Activated CD4-positive, alpha-beta memory T cell treated with anti-CD3 and anti-CD28 coated beads for 36 hours (primary cell): ENCODE results near the gene APOLD1. TPM values are rescaled to one million over a fixed set of nuclear protein-coding genes. Genes with fewer than 3 reads are reported as not detected.
"Not testable (repeated sequence)": the region's sequence is repeated elsewhere in the genome, so short reads cannot be mapped to it uniquely, and the experiment has no call there.

ENCODE experiments used
- CTCF ChIA-PET: fragments of 350-600 bp; sonication (Branson Sonifier 250); formaldehyde crosslinking; loops from one replicate; lab custom pipeline; 2021; ENCODE audit warnings: antibody characterized with exemption, inconsistent platforms; lab: Charles Lee
- POLR2A ChIA-PET: fragments of 350-600 bp; sonication (Branson Sonifier 250); formaldehyde crosslinking; loops from one replicate; lab custom pipeline; 2021; ENCODE audit warnings: antibody characterized with exemption; lab: Charles Lee
- DNase-seq: peaks from one replicate; pipeline ENCODE4 v3.0.0-alpha.2; 2020
- H3K27ac Mint-ChIP-seq: one replicate; pipeline ENCODE4 v1.8.0; 2021; ENCODE audit warnings: mixed read lengths
- H3K27me3 Mint-ChIP-seq: one replicate; pipeline ENCODE4 v1.8.0; 2021; ENCODE audit warnings: mixed read lengths
- H3K36me3 Mint-ChIP-seq: one replicate; pipeline ENCODE4 v1.8.0; 2021; ENCODE audit warnings: mixed read lengths
- H3K4me1 Mint-ChIP-seq: one replicate; pipeline ENCODE4 v1.8.0; 2021; ENCODE audit warnings: low read depth, mixed read lengths
- H3K4me3 Mint-ChIP-seq: one replicate; pipeline ENCODE4 v1.8.0; 2021; ENCODE audit warnings: mild to moderate bottlenecking, mixed read lengths
- H3K9me3 Mint-ChIP-seq: one replicate; pipeline ENCODE4 v1.8.0; 2021; ENCODE audit warnings: mixed read lengths
- intact Hi-C: fragments of 100-400 bp; cut with micrococcal nuclease; formaldehyde crosslinking; loops from one replicate; pipeline ENCODE4 v1.15.1; 2023
- total RNA-seq, 2 experiments: library from RNA; stranded (reverse); gene quantifications; one replicate each; pipeline ENCODE4 v1.2.3, GENCODE V29; 2021

Gene APOLD1
- total RNA-seq, 2 experiments from 2014 or later, result 3.4 to 4.4 TPM

DNA sequence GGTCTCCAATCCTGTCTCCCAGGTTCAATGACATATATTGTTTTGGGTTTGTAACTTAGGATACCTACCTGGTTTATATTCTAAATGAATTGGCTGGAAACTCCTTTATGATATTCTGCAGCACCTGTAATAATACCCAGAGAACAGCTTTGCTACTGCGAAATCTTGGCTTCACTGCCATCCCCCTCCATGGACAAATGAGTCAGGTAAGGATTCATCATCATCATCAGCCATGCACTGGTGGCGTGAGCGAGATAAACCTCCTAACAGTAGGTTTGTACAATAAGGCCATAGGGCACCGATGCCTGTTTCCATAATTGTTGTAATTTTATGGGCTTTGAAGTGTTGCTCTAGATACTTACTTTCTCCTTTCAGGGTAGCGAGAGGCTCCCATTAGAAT, 38.4 kb downstream of the APOLD1 start:
- POLR2A ChIA-PET, result no interaction called here
- CTCF ChIA-PET, result no interaction called here
- peaks cover 57% of the 10 kb centered on the region for H3K36me3 Mint-ChIP-seq

DNA sequence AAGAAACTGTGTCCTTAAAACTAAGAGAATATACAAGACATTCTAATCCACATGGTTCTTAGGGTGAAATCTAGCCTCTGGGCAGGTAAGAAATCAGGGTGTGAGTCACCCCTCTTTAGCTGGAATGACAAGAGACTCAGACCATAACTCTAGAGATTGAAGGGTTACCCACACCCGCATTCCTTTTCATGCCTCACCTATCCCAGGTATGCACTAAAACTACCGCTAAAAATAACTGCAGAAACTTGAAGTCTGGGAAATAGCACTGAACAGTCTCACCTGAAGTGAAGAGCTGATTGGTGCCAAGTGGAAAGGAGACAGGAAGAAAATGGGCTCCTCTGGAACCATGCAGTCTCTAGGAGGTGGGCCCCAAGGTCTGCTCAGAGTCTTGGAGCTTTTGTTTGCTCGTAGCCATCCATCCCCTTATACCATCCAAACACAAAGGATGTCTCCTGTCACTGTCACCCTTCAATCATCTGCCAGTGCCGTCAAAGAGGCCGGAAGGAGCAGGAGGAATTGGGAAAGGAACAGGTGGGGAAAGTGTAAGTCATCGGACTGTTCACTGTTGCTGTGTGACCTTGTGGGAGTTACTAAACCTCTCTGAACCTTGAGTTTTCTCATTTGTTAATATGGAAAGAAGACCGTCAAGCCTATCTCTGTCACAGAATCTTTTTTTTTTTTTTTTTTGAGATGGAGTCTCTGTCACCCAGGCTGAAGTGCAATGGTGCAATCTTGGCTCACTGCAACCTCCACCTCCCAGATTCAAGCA, 50.1 kb downstream of the APOLD1 start:
- POLR2A ChIA-PET, result interaction anchor here (1.0 kb wide), 1 partner anchor 10 kb away, joined by 5 read pairs; no protein-coding TSS in a partner anchor
- Mint-ChIP-seq H3K4me1 (peaks cover 48% of the 10 kb centered on the region), H3K9me3 (peaks cover 9% of the 10 kb centered on the region), H3K27ac (no peak overlapping the region), H3K36me3 (peaks cover 36% of the 10 kb centered on the region), H3K4me3 (no peak overlapping the region), H3K27me3 (no peaks in the 10 kb centered on the region)
- intact Hi-C loops, result loop anchor here (2.0 to 5.0 kb wide), 3 partner anchors 147 to 377 kb away; partner anchors contain the start of gene GSG1
- CTCF ChIA-PET, result interaction anchor here (1.2 kb wide), 1 partner anchor 81 kb away, joined by 4 read pairs; no protein-coding TSS in a partner anchor
- DNase-seq, result no peak

More for the DNA sequence above, 38.4 kb downstream of the APOLD1 start:
- DNase-seq, result no peak
- Mint-ChIP-seq H3K4me1 (peaks cover 22% of the 10 kb centered on the region), H3K9me3 (no peaks in the 10 kb centered on the region), H3K27ac (no peak overlapping the region), H3K4me3 (no peak overlapping the region), H3K27me3 (no peaks in the 10 kb centered on the region)
- intact Hi-C loops, result no loop called here

DNA sequence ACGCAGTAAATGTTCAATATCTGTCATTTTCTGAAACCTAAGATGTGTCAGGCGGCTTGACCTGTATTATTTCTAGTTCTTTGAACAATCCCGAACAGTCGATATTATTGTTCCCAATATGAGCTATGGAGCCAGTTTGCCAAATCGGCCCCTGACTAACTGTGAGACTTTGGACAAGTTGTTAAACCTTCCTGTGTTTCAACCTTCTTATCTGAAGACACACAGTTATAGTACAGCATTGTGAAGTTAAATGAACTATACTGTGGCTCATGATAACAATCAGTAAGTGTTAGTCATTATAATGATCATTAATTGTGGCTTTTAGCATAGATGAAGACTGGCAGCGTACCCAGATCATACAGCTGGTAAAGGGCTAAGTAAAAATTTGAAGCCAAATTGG, 51.1 kb downstream of the APOLD1 start:
- no peaks in the 10 kb centered on the region for H3K27me3 Mint-ChIP-seq
- no peak overlapping the region for H3K4me3 Mint-ChIP-seq
- no peak overlapping the region for H3K27ac Mint-ChIP-seq
- ChIA-PET CTCF (interaction anchor here (0.7 to 3.5 kb wide), 28 partner anchors 8 to 1331 kb away, joined by 3 to 30 read pairs (median 4); partner anchors contain the start of genes DDX47 and GPRC5A), POLR2A (no interaction called here)
- no peak for DNase-seq
- H3K9me3 Mint-ChIP-seq, result peaks cover 9% of the 10 kb centered on the region
- intact Hi-C loops, result loop anchor here (2.0 to 5.0 kb wide), 3 partner anchors 146 to 376 kb away; partner anchors contain the start of gene GSG1
- H3K36me3 Mint-ChIP-seq, result peaks cover 32% of the 10 kb centered on the region
- H3K4me1 Mint-ChIP-seq, result peaks cover 48% of the 10 kb centered on the region

DNA sequence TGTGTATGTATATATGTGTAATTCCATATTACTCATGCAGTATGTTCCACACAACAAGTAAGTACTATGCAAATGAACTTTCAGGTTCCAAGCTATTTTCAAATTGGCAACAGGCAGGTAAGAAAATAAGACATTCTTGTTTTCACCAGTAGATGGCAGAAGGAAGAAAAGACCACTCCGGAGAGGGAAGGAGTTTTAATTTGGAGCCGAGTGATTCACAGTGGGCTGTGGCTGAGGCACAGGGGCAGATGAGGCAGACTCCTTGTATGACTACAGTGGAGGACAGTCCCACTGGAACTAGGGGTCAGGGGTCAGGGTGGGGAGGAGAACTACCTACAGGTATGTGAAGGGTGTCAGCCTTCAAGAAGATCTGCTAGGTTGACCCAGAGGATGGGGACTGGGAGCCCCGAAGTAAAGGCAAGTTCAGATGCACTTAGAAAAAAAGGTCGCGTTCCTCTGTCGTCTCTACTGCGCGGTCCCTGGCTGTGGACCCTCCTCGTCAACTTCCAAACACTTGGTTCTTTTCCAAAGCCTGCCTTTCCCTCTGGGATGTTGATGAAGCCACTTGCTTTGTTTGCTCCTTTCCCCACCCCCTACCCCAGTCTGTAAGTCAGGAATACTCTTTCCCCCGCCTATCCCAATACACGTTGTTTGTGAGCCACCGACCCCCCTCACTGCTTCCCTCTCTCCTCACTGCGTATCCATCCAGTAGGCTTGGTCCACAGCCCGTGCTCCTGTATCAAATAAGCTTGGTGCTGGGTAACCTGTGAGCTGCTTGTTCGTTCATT, 51.8 kb downstream of the APOLD1 start:
- peaks cover 48% of the 10 kb centered on the region for H3K4me1 Mint-ChIP-seq

DNA sequence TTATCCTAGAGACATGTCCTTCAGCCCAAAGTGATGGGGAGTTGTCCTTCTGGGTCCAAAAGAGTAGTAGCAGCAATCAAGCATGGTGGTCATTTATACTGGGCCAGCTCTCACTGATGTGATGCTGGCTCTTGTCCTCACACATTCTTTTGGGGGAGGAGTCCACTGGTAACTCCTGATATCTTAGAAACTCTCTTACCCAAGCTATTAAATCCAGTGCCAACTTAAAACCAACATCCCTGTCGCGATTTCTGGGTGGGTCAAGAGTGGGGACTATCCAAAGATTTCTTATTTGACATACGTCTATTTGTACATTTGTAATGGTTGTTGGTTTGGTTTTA, 52.3 kb downstream of the APOLD1 start:
- ChIA-PET CTCF (interaction anchor here (0.9 to 3.5 kb wide), 13 partner anchors 9 to 374 kb away, joined by 3 to 30 read pairs (median 8); partner anchors contain the start of genes DDX47 and GPRC5A), POLR2A (interaction anchor here (1.0 kb wide), 1 partner anchor 40 kb away, joined by 3 read pairs; no protein-coding TSS in a partner anchor)

More for the DNA sequence above, 51.8 kb downstream of the APOLD1 start:
- peaks cover 27% of the 10 kb centered on the region for H3K36me3 Mint-ChIP-seq
- peaks cover 9% of the 10 kb centered on the region for H3K9me3 Mint-ChIP-seq
- peak overlapping the region; percentile 42 for H3K27ac Mint-ChIP-seq
- ChIA-PET POLR2A (interaction anchor here (0.6 to 1.0 kb wide), 2 partner anchors 24 to 41 kb away, joined by 3 read pairs; no protein-coding TSS in a partner anchor), CTCF (interaction anchor here (0.7 to 3.5 kb wide), 29 partner anchors 8 to 1330 kb away, joined by 3 to 30 read pairs (median 4); partner anchors contain the start of genes DDX47 and GPRC5A)
- intact Hi-C loops, result loop anchor here (1.0 to 5.0 kb wide), 6 partner anchors 9 to 375 kb away; partner anchors contain the start of gene GSG1
- peak; percentile 79 for DNase-seq
- no peak overlapping the region for H3K4me3 Mint-ChIP-seq
- H3K27me3 Mint-ChIP-seq, result no peaks in the 10 kb centered on the region

DNA sequence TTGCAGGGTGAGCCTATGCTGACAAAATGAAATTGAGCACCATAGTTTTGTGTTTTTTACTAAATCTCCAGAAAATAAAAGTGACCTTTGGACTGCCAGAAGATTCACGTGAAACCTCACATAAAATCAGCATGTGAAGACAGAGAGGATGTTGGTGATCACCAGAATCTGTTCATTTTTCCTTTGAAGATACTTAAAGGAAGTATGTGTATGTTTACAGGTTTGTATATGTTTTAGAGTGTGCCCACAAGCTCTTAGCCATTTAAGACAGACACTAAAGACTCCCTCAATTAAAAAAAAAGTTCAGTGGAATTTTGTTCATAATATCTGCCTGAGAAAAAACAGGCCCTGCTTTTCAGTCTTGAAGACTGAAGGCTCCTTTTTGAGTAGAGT, 53.5 kb downstream of the APOLD1 start:
- peaks cover 38% of the 10 kb centered on the region for H3K4me1 Mint-ChIP-seq
- H3K9me3 Mint-ChIP-seq, result peaks cover under 1% of the 10 kb centered on the region
- H3K27ac Mint-ChIP-seq, result peak overlapping the region; percentile 66
- H3K27me3 Mint-ChIP-seq, result no peaks in the 10 kb centered on the region
- no peak for DNase-seq
- intact Hi-C loops, result loop anchor here (2.0 to 5.0 kb wide), 3 partner anchors 162 to 373 kb away; partner anchors contain the start of genes GSG1 and HEBP1
- peaks cover 9% of the 10 kb centered on the region for H3K36me3 Mint-ChIP-seq
- ChIA-PET POLR2A (interaction anchor here (0.8 to 1.0 kb wide), 2 partner anchors 27 to 143 kb away, joined by 3 read pairs; no protein-coding TSS in a partner anchor), CTCF (interaction anchor here (0.8 to 3.5 kb wide), 6 partner anchors 13 to 102 kb away, joined by 3 to 30 read pairs (median 11); partner anchors contain the start of genes DDX47 and GPRC5A)
- no peak overlapping the region for H3K4me3 Mint-ChIP-seq

More for the DNA sequence above, 52.3 kb downstream of the APOLD1 start:
- intact Hi-C loops, result loop anchor here (1.0 to 5.0 kb wide), 7 partner anchors 9 to 375 kb away; partner anchors contain the start of genes GSG1 and HEBP1
- Mint-ChIP-seq H3K27me3 (no peaks in the 10 kb centered on the region), H3K9me3 (peaks cover 9% of the 10 kb centered on the region), H3K27ac (peak overlapping the region; percentile 42), H3K4me1 (peaks cover 47% of the 10 kb centered on the region), H3K36me3 (peaks cover 22% of the 10 kb centered on the region), H3K4me3 (no peak overlapping the region)
- DNase-seq, result no peak

DNA sequence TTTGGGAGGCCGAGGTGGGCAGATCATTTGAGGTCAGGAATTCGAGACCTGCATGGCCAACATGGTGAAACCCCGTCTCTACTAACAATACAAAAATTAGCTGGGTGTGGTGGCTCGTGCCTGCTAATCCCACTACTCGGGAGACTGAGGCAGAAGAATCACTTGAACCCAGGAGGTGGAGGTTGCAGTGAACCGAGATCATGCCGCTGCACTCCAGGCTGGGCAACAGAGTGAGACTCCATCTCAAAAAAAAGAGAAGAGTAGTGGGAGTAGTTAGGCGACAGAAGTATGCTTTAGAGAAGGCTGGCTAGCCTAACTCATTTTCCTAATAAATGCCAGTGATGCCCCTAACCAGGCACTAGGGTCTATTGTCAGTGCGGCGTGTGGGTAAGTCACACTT, 54.0 kb downstream of the APOLD1 start:
- intact Hi-C loops, result loop anchor here (2.0 to 5.0 kb wide), 3 partner anchors 161 to 373 kb away; partner anchors contain the start of genes GSG1 and HEBP1
- POLR2A ChIA-PET, H3K4me3 Mint-ChIP-seq, H3K27ac Mint-ChIP-seq, H3K9me3 Mint-ChIP-seq, DNase-seq, H3K27me3 Mint-ChIP-seq, H3K36me3 Mint-ChIP-seq: not testable (repeated sequence)
- CTCF ChIA-PET, result interaction anchor here (1.6 to 3.5 kb wide), 2 partner anchors 51 to 60 kb away, joined by 4 to 30 read pairs; no protein-coding TSS in a partner anchor
- H3K4me1 Mint-ChIP-seq, result peaks cover 38% of the 10 kb centered on the region

DNA sequence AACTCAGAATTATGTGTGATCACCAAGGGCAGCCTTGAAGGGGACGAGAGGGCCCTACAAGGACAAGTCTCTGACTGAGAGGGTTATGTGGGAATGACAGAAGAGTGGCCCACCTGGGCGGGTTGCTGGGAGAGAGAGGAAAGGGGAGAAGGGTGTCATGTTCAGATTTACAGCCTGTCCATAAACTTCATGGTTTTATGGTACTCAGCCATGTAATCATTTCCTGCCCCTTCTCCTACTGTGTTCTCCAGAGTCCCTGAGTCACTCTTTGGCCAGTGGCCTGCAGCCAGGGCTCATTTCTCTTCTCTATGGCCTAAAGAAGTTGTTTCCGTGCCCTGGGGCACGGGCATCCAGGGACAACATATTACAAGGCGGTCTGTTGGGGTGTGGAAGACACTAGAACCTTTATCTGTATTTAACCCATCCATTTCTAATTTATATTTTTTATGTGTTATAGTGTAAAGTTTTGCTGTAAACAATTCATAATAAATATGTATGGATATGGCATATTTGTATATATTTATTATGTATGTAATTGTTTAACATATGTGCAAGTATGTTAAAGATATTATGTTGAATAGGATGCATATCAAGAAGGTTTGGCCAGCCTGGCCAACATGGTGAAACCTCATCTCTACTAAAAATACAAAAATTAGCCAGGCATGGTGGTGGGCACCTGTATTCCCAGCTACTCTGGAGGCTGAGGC, 54.6 kb downstream of the APOLD1 start:
- no peak overlapping the region for H3K4me3 Mint-ChIP-seq
- H3K27me3 Mint-ChIP-seq, result no peaks in the 10 kb centered on the region
- intact Hi-C loops, result loop anchor here (2.0 to 5.0 kb wide), 3 partner anchors 161 to 372 kb away; partner anchors contain the start of genes GSG1 and HEBP1
- POLR2A ChIA-PET, result no interaction called here
- CTCF ChIA-PET, result no interaction called here
- no peak overlapping the region for H3K27ac Mint-ChIP-seq
- no peaks in the 10 kb centered on the region for H3K9me3 Mint-ChIP-seq
- no peak for DNase-seq
- peaks cover 38% of the 10 kb centered on the region for H3K4me1 Mint-ChIP-seq
- H3K36me3 Mint-ChIP-seq, result peaks cover 8% of the 10 kb centered on the region

DNA sequence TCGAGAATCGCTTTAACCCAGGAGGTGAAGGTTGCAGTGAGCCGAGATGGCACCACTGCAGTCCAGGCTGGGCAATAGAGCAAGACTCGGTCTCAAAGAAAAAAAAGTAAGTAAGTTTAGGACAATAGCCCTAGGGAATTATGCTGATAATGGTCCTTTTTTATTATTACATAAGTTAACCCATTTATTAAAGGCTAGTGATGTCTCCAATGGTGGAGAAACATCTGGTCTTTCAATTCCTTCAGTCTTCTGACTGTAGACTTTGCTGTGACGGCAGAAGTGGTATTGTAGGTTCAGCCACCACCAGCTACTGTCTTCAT, 55.1 kb downstream of the APOLD1 start:
- Mint-ChIP-seq H3K4me1 (peaks cover 36% of the 10 kb centered on the region), H3K27ac (no peak overlapping the region), H3K36me3 (peaks cover 8% of the 10 kb centered on the region), H3K9me3 (no peaks in the 10 kb centered on the region), H3K27me3 (no peaks in the 10 kb centered on the region), H3K4me3 (no peak overlapping the region)
- DNase-seq, result no peak
- intact Hi-C loops, result no loop called here
- ChIA-PET POLR2A (interaction anchor here (1.0 kb wide), 1 partner anchor 9 kb away, joined by 3 read pairs; no protein-coding TSS in a partner anchor), CTCF (no interaction called here)
